ENCODE results near the gene CTXN1.

CTXN1 gene

DNA sequence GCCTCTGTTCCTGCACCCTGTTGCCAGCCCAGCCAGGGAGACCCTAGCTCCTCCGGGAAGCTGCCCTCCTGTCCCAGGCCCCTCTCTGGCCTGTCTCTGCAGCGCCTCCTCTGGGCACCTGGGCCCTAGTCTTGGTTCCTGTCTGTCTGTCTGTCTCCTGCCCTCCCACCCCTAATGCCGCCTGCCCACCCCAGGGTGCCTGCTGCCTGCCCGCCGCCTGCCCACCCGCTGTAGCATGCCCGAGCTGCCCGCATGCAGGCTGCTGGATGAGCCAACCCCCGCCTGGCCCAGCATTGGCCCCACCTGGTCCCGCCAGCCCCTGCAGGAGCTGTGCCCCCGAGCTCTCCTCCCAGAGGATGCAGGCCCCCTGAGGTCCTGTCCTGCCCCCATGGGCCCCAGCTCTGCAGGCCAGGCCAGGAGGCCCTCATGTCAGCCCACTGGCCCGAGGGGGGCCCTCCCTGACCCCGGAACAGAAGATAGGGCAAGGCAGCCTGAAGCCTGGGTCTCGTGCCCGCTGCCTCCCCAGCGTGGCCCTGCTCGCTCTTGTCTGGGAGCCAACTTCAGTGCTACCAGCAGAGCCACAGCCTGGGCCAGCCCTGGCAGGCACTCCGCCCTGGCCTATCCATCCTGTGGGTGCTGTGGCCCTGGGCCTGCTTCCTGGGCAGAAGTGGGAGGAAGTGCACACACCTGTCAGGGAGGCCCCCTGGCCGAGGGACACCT is 17.0 kb downstream of the CTXN1 start:
- Histone ChIP-seq H3K9me3 (ENCODE audit: insufficient read depth, low read length) (no peaks in the 10 kb centered on the region), H3K9ac (ENCODE audit: low read length) (no peak overlapping the region), H3K27me3 (ENCODE audit: low read length) (no peaks in the 10 kb centered on the region), H3K36me3 (ENCODE audit: low read length) (no peaks in the 10 kb centered on the region), H3K9me2 (replicated peaks; ENCODE audit: insufficient read depth, low read length) (no peaks in the 10 kb centered on the region), H4K20me1 (ENCODE audit: low read depth, low read length) (no peaks in the 10 kb centered on the region), H3F3A (ENCODE audit: insufficient read depth) (0 out of 2 replicates have a peak, but pooled peaks cover 3% of the 10 kb centered on the region), H2AFZ (ENCODE audit: low read depth, low read length, severe bottlenecking) (no peak overlapping the region), H3K27ac (ENCODE audit: low read depth, low read length) (no peak overlapping the region), H3K79me2 (ENCODE audit: insufficient read depth, low read length) (peaks cover 28% of the 10 kb centered on the region), H3K4me3 (ENCODE audit: insufficient read depth, low read length, poor library complexity, severe bottlenecking) (no peak overlapping the region), H3K4me2 (ENCODE audit: low read depth, low read length, poor library complexity, severe bottlenecking) (no peak overlapping the region)
- no peak for TF ChIP-seq EZH2phosphoT487 (conservative IDR thresholded peaks at IDR 0.05; ENCODE audit: low read length)
- TF ChIP-seq, protein P1, sequence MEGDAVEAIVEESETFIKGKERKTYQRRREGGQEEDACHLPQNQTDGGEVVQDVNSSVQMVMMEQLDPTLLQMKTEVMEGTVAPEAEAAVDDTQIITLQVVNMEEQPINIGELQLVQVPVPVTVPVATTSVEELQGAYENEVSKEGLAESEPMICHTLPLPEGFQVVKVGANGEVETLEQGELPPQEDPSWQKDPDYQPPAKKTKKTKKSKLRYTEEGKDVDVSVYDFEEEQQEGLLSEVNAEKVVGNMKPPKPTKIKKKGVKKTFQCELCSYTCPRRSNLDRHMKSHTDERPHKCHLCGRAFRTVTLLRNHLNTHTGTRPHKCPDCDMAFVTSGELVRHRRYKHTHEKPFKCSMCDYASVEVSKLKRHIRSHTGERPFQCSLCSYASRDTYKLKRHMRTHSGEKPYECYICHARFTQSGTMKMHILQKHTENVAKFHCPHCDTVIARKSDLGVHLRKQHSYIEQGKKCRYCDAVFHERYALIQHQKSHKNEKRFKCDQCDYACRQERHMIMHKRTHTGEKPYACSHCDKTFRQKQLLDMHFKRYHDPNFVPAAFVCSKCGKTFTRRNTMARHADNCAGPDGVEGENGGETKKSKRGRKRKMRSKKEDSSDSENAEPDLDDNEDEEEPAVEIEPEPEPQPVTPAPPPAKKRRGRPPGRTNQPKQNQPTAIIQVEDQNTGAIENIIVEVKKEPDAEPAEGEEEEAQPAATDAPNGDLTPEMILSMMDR (IDR thresholded peaks at IDR 0.05; ENCODE audit: insufficient read depth, low read length, poor library complexity, severe bottlenecking), result no peak

DNA sequence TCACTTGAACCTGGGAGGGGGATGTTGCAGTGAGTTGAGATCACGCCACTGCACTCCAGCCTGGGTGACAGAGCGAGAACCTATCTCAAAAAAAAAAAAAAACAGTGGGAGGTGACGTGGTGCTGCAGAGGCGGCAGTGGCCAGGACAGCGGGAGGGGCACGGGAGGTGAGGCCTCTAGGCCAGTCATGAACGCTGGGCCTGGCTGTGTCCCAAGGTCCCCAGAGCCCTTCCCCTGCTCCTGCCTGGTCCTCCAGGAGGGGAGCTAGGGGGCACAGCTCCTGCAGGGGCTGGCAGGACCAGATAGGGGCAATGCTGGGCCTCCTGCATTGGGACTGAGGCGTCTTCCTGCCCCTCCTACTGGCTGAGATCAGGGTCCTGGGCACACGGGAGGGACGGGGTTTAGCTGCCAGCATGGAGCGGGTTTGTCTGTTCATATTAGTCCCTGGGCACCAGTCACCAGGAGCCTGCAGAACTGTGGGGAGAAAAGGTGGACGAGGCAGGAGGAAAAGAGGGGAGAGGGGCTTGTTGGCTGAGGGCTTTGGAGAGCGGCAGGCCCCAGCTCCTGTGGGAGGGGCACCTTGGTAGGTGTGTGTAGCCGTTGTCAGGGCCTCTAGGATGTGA is 17.7 kb downstream of the CTXN1 start:
- H4K20me1 ChIP-seq (ENCODE audit: low read depth, low read length), result no peaks in the 10 kb centered on the region
- no peaks in the 10 kb centered on the region for H3K9me2 ChIP-seq (replicated peaks; ENCODE audit: insufficient read depth, low read length)
- H3K4me3 ChIP-seq (ENCODE audit: insufficient read depth, low read length, poor library complexity, severe bottlenecking), result no peak overlapping the region
- no peaks in the 10 kb centered on the region for H3K27me3 ChIP-seq (ENCODE audit: low read length)
- TF ChIP-seq, protein P1 (IDR thresholded peaks at IDR 0.05; ENCODE audit: insufficient read depth, low read length, poor library complexity, severe bottlenecking), result no peak
- TF ChIP-seq EZH2phosphoT487 (conservative IDR thresholded peaks at IDR 0.05; ENCODE audit: low read length), result no peak
- H3K27ac ChIP-seq (ENCODE audit: low read depth, low read length), result no peak overlapping the region
- no peak overlapping the region for H2AFZ ChIP-seq (ENCODE audit: low read depth, low read length, severe bottlenecking)
- no peak overlapping the region for H3K4me2 ChIP-seq (ENCODE audit: low read depth, low read length, poor library complexity, severe bottlenecking)
- no peaks in the 10 kb centered on the region for H3K9me3 ChIP-seq (ENCODE audit: insufficient read depth, low read length)
- no peak overlapping the region for H3K9ac ChIP-seq (ENCODE audit: low read length)
- H3F3A ChIP-seq (ENCODE audit: insufficient read depth), result no peaks in the 10 kb centered on the region
- peaks cover 28% of the 10 kb centered on the region for H3K79me2 ChIP-seq (ENCODE audit: insufficient read depth, low read length)
- no peaks in the 10 kb centered on the region for H3K36me3 ChIP-seq (ENCODE audit: low read length)

DNA sequence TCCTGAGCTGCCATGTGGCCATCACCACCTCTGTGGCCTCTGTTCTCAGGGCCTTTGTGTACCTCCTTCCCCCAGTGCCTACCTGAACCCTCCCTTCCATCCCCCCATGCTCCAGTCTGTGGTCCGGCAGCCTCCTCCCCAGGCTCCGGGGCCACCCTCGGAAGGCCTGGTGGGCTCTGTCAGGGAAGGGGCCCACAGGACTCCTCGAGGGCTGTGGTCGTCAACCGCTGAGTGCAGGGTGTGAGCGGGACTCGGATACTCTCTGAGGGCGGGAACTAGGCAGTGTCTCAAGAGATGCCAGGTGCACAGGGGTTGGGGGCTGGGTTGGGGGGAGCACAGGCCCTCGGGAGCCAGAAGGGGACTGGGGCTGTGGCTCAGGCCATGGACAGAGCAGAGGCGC is 18.4 kb downstream of the CTXN1 start:
- Histone ChIP-seq H3K9me2 (replicated peaks; ENCODE audit: insufficient read depth, low read length) (no peaks in the 10 kb centered on the region), H3K27me3 (ENCODE audit: low read length) (no peaks in the 10 kb centered on the region), H2AFZ (ENCODE audit: low read depth, low read length, severe bottlenecking) (no peak overlapping the region), H3K9ac (ENCODE audit: low read length) (no peak overlapping the region), H3K4me3 (ENCODE audit: insufficient read depth, low read length, poor library complexity, severe bottlenecking) (no peak overlapping the region), H3K79me2 (ENCODE audit: insufficient read depth, low read length) (peaks cover 28% of the 10 kb centered on the region), H4K20me1 (ENCODE audit: low read depth, low read length) (no peaks in the 10 kb centered on the region), H3K4me2 (ENCODE audit: low read depth, low read length, poor library complexity, severe bottlenecking) (no peak overlapping the region), H3K9me3 (ENCODE audit: insufficient read depth, low read length) (no peaks in the 10 kb centered on the region), H3K27ac (ENCODE audit: low read depth, low read length) (no peak overlapping the region), H3K36me3 (ENCODE audit: low read length) (no peaks in the 10 kb centered on the region), H3F3A (ENCODE audit: insufficient read depth) (no peaks in the 10 kb centered on the region)
- TF ChIP-seq, protein P1 (IDR thresholded peaks at IDR 0.05; ENCODE audit: insufficient read depth, low read length, poor library complexity, severe bottlenecking), result no peak
- TF ChIP-seq EZH2phosphoT487 (conservative IDR thresholded peaks at IDR 0.05; ENCODE audit: low read length), result no peak
